ENCODE measurements around the gene FAM32A.

The FAM32A gene

GRCh38 chr19:16185123-16185767 is at the start of gene FAM32A:
FAM32A (plus strand) TSS chr19:16185410; CDS start chr19:16185443, 33 bp downstream.
- Histone ChIP-seq H3K4me1 (ENCODE audit: insufficient read depth, insufficient read length) (no peaks in the 10 kb centered on the region), H3K27me3 (ENCODE audit: insufficient read depth, insufficient read length) (no peaks in the 10 kb centered on the region), H3K9me3 (ENCODE audit: insufficient read depth, low read length) (no peaks in the 10 kb centered on the region), H3K36me3 (ENCODE audit: insufficient read depth, insufficient read length, low read length) (peaks cover 33% of the 10 kb centered on the region), H3K9ac (ENCODE audit: insufficient read length, low read depth) (peak within 1 kb of the TSS; percentile 96), H3K4me3 (ENCODE audit: insufficient read length, low read depth) (peak within 1 kb of the TSS; percentile 99)
- peak; percentile 99 for DNase-seq (ENCODE audit: low read depth, low spot score)
- peak; percentile 82 for TF ChIP-seq YY1 (IDR thresholded peaks at IDR 0.05; ENCODE audit: insufficient read depth, insufficient read length)
- TF ChIP-seq ZNF274 (IDR thresholded peaks at IDR 0.05; ENCODE audit: low read depth, low read length) = no peak

GRCh38 chr19:16135430-16136127 is 49.6 kb upstream of the FAM32A start:
- H3K4me3 ChIP-seq (ENCODE audit: insufficient read length, low read depth) = no peak overlapping the region
- no peak overlapping the region for H3K9ac ChIP-seq (ENCODE audit: insufficient read length, low read depth)
- H3K27me3 ChIP-seq (ENCODE audit: insufficient read depth, insufficient read length) = no peaks in the 10 kb centered on the region
- no peak for TF ChIP-seq SUZ12 (IDR thresholded peaks at IDR 0.05; ENCODE audit: extremely low read depth, insufficient read depth, insufficient read length)
- no peak for TF ChIP-seq ZNF274 (IDR thresholded peaks at IDR 0.05; ENCODE audit: low read depth, low read length)
- TF ChIP-seq YY1 (IDR thresholded peaks at IDR 0.05; ENCODE audit: insufficient read depth, insufficient read length) = no peak
- peaks cover 42% of the 10 kb centered on the region for H3K36me3 ChIP-seq (ENCODE audit: insufficient read depth, insufficient read length, low read length)
- DNase-seq (ENCODE audit: low read depth, low spot score) = no peak
- H3K4me1 ChIP-seq (ENCODE audit: insufficient read depth, insufficient read length) = no peaks in the 10 kb centered on the region
- no peaks in the 10 kb centered on the region for H3K9me3 ChIP-seq (ENCODE audit: insufficient read depth, low read length)

GRCh38 chr19:16136185-16136999 is 48.8 kb upstream of the FAM32A start:
- H3K9ac ChIP-seq (ENCODE audit: insufficient read length, low read depth) = no peak overlapping the region
- DNase-seq (ENCODE audit: low read depth, low spot score) = no peak
- H3K36me3 ChIP-seq (ENCODE audit: insufficient read depth, insufficient read length, low read length) = peaks cover 34% of the 10 kb centered on the region
- no peaks in the 10 kb centered on the region for H3K4me1 ChIP-seq (ENCODE audit: insufficient read depth, insufficient read length)
- H3K27me3 ChIP-seq (ENCODE audit: insufficient read depth, insufficient read length) = no peaks in the 10 kb centered on the region
- TF ChIP-seq YY1 (IDR thresholded peaks at IDR 0.05; ENCODE audit: insufficient read depth, insufficient read length) = no peak
- no peak for TF ChIP-seq SUZ12 (IDR thresholded peaks at IDR 0.05; ENCODE audit: extremely low read depth, insufficient read depth, insufficient read length)
- no peak for TF ChIP-seq ZNF274 (IDR thresholded peaks at IDR 0.05; ENCODE audit: low read depth, low read length)
- H3K9me3 ChIP-seq (ENCODE audit: insufficient read depth, low read length) = no peaks in the 10 kb centered on the region
- no peak overlapping the region for H3K4me3 ChIP-seq (ENCODE audit: insufficient read length, low read depth)

- Histone ChIP-seq H3K9me3 (ENCODE audit: insufficient read depth, low read length) (no peaks in the 10 kb centered on the region), H3K9ac (ENCODE audit: insufficient read length, low read depth) (no peak overlapping the region), H3K36me3 (ENCODE audit: insufficient read depth, insufficient read length, low read length) (no peaks in the 10 kb centered on the region), H3K27me3 (ENCODE audit: insufficient read depth, insufficient read length) (no peaks in the 10 kb centered on the region), H3K4me1 (ENCODE audit: insufficient read depth, insufficient read length) (peaks cover 5% of the 10 kb centered on the region), H3K4me3 (ENCODE audit: insufficient read length, low read depth) (no peak overlapping the region)
- DNase-seq (ENCODE audit: low read depth, low spot score) = no peak
- no peak for TF ChIP-seq YY1 (IDR thresholded peaks at IDR 0.05; ENCODE audit: insufficient read depth, insufficient read length)
- no peak for TF ChIP-seq SUZ12 (IDR thresholded peaks at IDR 0.05; ENCODE audit: extremely low read depth, insufficient read depth, insufficient read length)
- TF ChIP-seq ZNF274 (IDR thresholded peaks at IDR 0.05; ENCODE audit: low read depth, low read length) = no peak
Observed at GRCh38 chr19:16139752-16140151, 45.5 kb upstream of the FAM32A start.

GRCh38 chr19:16141043-16141442 is 44.2 kb upstream of the FAM32A start:
- no peak overlapping the region for H3K4me3 ChIP-seq (ENCODE audit: insufficient read length, low read depth)
- no peak overlapping the region for H3K9ac ChIP-seq (ENCODE audit: insufficient read length, low read depth)
- no peaks in the 10 kb centered on the region for H3K27me3 ChIP-seq (ENCODE audit: insufficient read depth, insufficient read length)
- no peaks in the 10 kb centered on the region for H3K9me3 ChIP-seq (ENCODE audit: insufficient read depth, low read length)
- no peaks in the 10 kb centered on the region for H3K36me3 ChIP-seq (ENCODE audit: insufficient read depth, insufficient read length, low read length)
- TF ChIP-seq ZNF274 (IDR thresholded peaks at IDR 0.05; ENCODE audit: low read depth, low read length) (no peak), YY1 (IDR thresholded peaks at IDR 0.05; ENCODE audit: insufficient read depth, insufficient read length) (no peak), SUZ12 (IDR thresholded peaks at IDR 0.05; ENCODE audit: extremely low read depth, insufficient read depth, insufficient read length) (no peak)
- H3K4me1 ChIP-seq (ENCODE audit: insufficient read depth, insufficient read length) = peaks cover 5% of the 10 kb centered on the region
- DNase-seq (ENCODE audit: low read depth, low spot score) = no peak

- no peaks in the 10 kb centered on the region for H3K36me3 ChIP-seq (ENCODE audit: insufficient read depth, insufficient read length, low read length)
- H3K9me3 ChIP-seq (ENCODE audit: insufficient read depth, low read length) = no peaks in the 10 kb centered on the region
- no peak overlapping the region for H3K9ac ChIP-seq (ENCODE audit: insufficient read length, low read depth)
- DNase-seq (ENCODE audit: low read depth, low spot score) = no peak
- TF ChIP-seq ZNF274 (IDR thresholded peaks at IDR 0.05; ENCODE audit: low read depth, low read length) = no peak
- no peak for TF ChIP-seq YY1 (IDR thresholded peaks at IDR 0.05; ENCODE audit: insufficient read depth, insufficient read length)
- TF ChIP-seq SUZ12 (IDR thresholded peaks at IDR 0.05; ENCODE audit: extremely low read depth, insufficient read depth, insufficient read length) = no peak
- no peak overlapping the region for H3K4me3 ChIP-seq (ENCODE audit: insufficient read length, low read depth)
- peaks cover 5% of the 10 kb centered on the region for H3K4me1 ChIP-seq (ENCODE audit: insufficient read depth, insufficient read length)
- no peaks in the 10 kb centered on the region for H3K27me3 ChIP-seq (ENCODE audit: insufficient read depth, insufficient read length)
Observed at GRCh38 chr19:16142032-16142580, 43.1 kb upstream of the FAM32A start.
